ENCODE results near the gene MTAP. TPM values are rescaled to one million over a fixed set of nuclear protein-coding genes. Genes with fewer than 3 reads are reported as not detected.

Gene MTAP
- total RNA-seq, 1 experiment from 2014 or later = 102 TPM

DNA sequence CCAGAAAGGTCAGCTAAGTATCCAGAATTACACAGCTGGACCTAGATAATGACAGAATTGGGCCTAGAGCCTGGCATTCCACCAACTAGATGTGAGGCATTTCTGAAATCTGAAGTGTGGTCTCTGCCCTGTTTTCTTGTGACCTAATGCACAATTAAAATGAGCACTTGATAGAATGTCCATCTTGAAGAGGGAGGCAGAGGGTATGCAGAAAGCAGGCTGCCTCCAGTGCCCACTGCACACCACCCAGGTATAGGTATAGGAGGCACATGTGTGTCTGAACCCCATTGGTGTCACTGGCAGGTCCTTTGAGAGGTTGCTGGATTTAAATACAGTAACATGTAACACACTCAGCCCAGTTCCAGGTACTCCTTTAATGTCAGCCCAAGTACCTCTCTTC lies 2.4 kb downstream of the MTAP start:
- Histone ChIP-seq H3K18ac (ENCODE audit: insufficient read length, low read depth, low read length) (no peak overlapping the region), H2BK5ac (ENCODE audit: insufficient read length, low read length) (no peak overlapping the region), H2BK20ac (ENCODE audit: low read depth, low read length, poor library complexity, severe bottlenecking) (no peak overlapping the region), H3K23me2 (ENCODE audit: insufficient read length, low read depth, low read length, poor library complexity, severe bottlenecking) (peaks cover 12% of the 10 kb centered on the region), H3K14ac (ENCODE audit: insufficient read depth, low read length) (no peak overlapping the region), H3K79me1 (ENCODE audit: insufficient read depth, low read depth, low read length, poor library complexity, severe bottlenecking) (peaks cover 5% of the 10 kb centered on the region), H3K27ac (ENCODE audit: insufficient read length, low read depth, low read length) (no peak overlapping the region), H4K91ac (ENCODE audit: insufficient read length, low read depth, low read length) (no peak overlapping the region), H2BK15ac (ENCODE audit: low read depth, low read length) (no peak overlapping the region), H3K56ac (ENCODE audit: insufficient read length, low read depth, low read length) (no peak overlapping the region), H4K20me1 (ENCODE audit: control insufficient read depth, insufficient read depth, insufficient read length) (no peaks in the 10 kb centered on the region), H4K5ac (ENCODE audit: insufficient read length, low read depth, low read length) (no peak overlapping the region), H3K4ac (ENCODE audit: low read depth, low read length) (no peak overlapping the region), H3K9ac (ENCODE audit: extremely low read depth, insufficient read length, low read length) (peak overlapping the region; percentile 16), H3K27me3 (ENCODE audit: insufficient read depth, low read length) (no peaks in the 10 kb centered on the region), H3K23ac (ENCODE audit: insufficient read length, low read depth, low read length) (no peak overlapping the region), H2BK120ac (ENCODE audit: low read depth, low read length, poor library complexity, severe bottlenecking) (no peak overlapping the region), H3T11ph (ENCODE audit: low read length) (no peak overlapping the region), H2AK5ac (ENCODE audit: insufficient read length, low read length) (no peak overlapping the region), H3K4me2 (ENCODE audit: insufficient read depth, insufficient read length, low read length) (peak overlapping the region; percentile 63), H2AFZ (ENCODE audit: low read length) (no peak overlapping the region), H3K4me1 (ENCODE audit: insufficient read depth, low read length) (peaks cover 4% of the 10 kb centered on the region; the same call in 1 of the 2 replicates), H4K8ac (replicated peaks; ENCODE audit: insufficient read length, low read depth, low read length) (no peak overlapping the region), H3K79me2 (ENCODE audit: insufficient read depth, low read length) (peaks cover 52% of the 10 kb centered on the region), H2BK12ac (ENCODE audit: insufficient read length, low read depth, low read length) (no peak overlapping the region), H3K9me3 (ENCODE audit: control insufficient read depth, low read depth, low read length) (no peaks in the 10 kb centered on the region)
- H3K27me3 Mint-ChIP-seq (ENCODE audit: low read depth) = peaks cover 12% of the 10 kb centered on the region
- TF ChIP-seq, protein P1, sequence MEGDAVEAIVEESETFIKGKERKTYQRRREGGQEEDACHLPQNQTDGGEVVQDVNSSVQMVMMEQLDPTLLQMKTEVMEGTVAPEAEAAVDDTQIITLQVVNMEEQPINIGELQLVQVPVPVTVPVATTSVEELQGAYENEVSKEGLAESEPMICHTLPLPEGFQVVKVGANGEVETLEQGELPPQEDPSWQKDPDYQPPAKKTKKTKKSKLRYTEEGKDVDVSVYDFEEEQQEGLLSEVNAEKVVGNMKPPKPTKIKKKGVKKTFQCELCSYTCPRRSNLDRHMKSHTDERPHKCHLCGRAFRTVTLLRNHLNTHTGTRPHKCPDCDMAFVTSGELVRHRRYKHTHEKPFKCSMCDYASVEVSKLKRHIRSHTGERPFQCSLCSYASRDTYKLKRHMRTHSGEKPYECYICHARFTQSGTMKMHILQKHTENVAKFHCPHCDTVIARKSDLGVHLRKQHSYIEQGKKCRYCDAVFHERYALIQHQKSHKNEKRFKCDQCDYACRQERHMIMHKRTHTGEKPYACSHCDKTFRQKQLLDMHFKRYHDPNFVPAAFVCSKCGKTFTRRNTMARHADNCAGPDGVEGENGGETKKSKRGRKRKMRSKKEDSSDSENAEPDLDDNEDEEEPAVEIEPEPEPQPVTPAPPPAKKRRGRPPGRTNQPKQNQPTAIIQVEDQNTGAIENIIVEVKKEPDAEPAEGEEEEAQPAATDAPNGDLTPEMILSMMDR (conservative IDR thresholded peaks at IDR 0.05) = no peak
- peaks cover 17 to 56% (median 35%) of the 10 kb centered on the region in 3 experiments; a peak in 6 of 7 replicates for H3K36me3 Mint-ChIP-seq (ENCODE audit: insufficient read depth in 1 of 3, low read depth in 3 of 3)
- H3K27ac Mint-ChIP-seq = no peak overlapping the region
- H3K9me3 Mint-ChIP-seq = no peaks in the 10 kb centered on the region
- H3K4me1 Mint-ChIP-seq = peaks cover 29 to 34% of the 10 kb centered on the region in 2 experiments
- no peak for DNase-seq
- H3K4me3 Mint-ChIP-seq = peak overlapping the region; percentile 98 to 100; a peak in 3 of 5 replicates

All from H9 (cell line).